ENCODE results near the gene OSBPL2.

GRCh38 chr20:62262064-62262463, 23.7 kb downstream of the OSBPL2 start:
- TF ChIP-seq POLR2AphosphoS5 (IDR thresholded peaks at IDR 0.05; ENCODE audit: low read depth, low read length) (no peak), REST (IDR thresholded peaks at IDR 0.05; ENCODE audit: insufficient read depth in 1 of 2, low read depth in 2 of 2, low read length in 1 of 2) (no peak), SIN3A (IDR thresholded peaks at IDR 0.05; ENCODE audit: borderline replicate concordance, insufficient read depth, low read depth, low read length) (no peak), TCF7L2 (IDR thresholded peaks at IDR 0.05; ENCODE audit: low read depth, low read length) (no peak)
- TF ChIP-seq, protein P1, sequence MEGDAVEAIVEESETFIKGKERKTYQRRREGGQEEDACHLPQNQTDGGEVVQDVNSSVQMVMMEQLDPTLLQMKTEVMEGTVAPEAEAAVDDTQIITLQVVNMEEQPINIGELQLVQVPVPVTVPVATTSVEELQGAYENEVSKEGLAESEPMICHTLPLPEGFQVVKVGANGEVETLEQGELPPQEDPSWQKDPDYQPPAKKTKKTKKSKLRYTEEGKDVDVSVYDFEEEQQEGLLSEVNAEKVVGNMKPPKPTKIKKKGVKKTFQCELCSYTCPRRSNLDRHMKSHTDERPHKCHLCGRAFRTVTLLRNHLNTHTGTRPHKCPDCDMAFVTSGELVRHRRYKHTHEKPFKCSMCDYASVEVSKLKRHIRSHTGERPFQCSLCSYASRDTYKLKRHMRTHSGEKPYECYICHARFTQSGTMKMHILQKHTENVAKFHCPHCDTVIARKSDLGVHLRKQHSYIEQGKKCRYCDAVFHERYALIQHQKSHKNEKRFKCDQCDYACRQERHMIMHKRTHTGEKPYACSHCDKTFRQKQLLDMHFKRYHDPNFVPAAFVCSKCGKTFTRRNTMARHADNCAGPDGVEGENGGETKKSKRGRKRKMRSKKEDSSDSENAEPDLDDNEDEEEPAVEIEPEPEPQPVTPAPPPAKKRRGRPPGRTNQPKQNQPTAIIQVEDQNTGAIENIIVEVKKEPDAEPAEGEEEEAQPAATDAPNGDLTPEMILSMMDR (IDR thresholded peaks at IDR 0.05), result no peak
